ENCODE measurements around the gene MAPK1.
"Not testable (repeated sequence)": the region's sequence is repeated elsewhere in the genome, so short reads cannot be mapped to it uniquely, and the experiment has no call there.

MAPK1 gene

GRCh38 chr22:21827628-21828267 is 39.7 kb downstream of the MAPK1 start:
- Histone ChIP-seq H3K27ac (no peak overlapping the region), H3K27me3 (ENCODE audit: insufficient read depth, low read depth, severe bottlenecking) (no peaks in the 10 kb centered on the region), H3K4me3 (ENCODE audit: low read depth, low read length) (no peak overlapping the region), H3K9me3 (ENCODE audit: severe bottlenecking) (no peaks in the 10 kb centered on the region), H3K36me3 (no peaks in the 10 kb centered on the region)
- no peak for DNase-seq
- no peak for TF ChIP-seq CTCF (IDR thresholded peaks at IDR 0.05; ENCODE audit: low read depth, low read length)

DNA sequence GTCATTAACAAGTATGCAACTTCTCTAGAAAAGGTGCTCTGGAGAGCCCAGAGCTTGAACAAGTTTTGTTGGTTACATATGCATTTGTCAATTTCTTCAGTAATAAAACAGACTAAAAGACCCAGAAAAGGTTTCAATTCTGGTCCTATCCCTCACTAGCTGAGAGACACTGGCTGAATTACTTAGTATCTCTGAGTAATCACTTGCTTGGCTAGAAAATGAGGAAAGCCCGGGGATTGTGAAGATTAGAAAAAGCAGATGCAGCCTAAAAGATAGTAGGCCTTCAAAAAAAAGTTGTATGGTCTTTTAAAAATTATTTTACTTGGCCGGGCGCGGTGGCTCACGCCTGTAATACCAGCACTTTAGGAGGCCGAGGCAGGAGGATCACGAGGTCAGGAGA is 41.2 kb downstream of the MAPK1 start:
- peaks cover 3% of the 10 kb centered on the region for H3K36me3 ChIP-seq
- no peak for DNase-seq
- TF ChIP-seq CTCF (IDR thresholded peaks at IDR 0.05; ENCODE audit: low read depth, low read length) = no peak
- no peak overlapping the region for H3K27ac ChIP-seq
- no peaks in the 10 kb centered on the region for H3K27me3 ChIP-seq (ENCODE audit: insufficient read depth, low read depth, severe bottlenecking)
- H3K9me3 ChIP-seq (ENCODE audit: severe bottlenecking) = no peaks in the 10 kb centered on the region
- no peak overlapping the region for H3K4me3 ChIP-seq (ENCODE audit: low read depth, low read length)

DNA sequence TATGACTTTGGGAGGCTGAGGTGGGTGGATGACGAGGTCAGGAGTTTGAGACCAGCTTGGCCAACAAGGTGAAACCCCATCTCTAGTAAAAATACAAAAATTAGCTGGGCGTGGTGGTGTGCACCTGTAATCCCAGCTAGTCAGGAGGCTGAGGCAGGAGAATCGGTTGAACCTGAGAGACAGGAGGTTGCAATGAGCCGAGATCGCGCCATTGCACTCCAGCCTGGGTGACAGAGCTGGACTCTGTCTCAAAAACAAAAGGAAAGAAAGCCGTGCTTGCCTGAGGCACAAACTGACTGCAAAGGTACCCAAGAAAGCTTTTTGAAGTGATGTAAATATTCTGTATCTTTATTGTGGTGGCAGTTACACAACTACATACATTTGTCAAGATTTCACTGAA is 42.5 kb downstream of the MAPK1 start:
- not testable (repeated sequence) for H3K4me3 ChIP-seq (ENCODE audit: low read depth, low read length); DNase-seq; H3K27me3 ChIP-seq (ENCODE audit: insufficient read depth, low read depth, severe bottlenecking); H3K36me3 ChIP-seq; H3K9me3 ChIP-seq (ENCODE audit: severe bottlenecking); H3K27ac ChIP-seq

DNA sequence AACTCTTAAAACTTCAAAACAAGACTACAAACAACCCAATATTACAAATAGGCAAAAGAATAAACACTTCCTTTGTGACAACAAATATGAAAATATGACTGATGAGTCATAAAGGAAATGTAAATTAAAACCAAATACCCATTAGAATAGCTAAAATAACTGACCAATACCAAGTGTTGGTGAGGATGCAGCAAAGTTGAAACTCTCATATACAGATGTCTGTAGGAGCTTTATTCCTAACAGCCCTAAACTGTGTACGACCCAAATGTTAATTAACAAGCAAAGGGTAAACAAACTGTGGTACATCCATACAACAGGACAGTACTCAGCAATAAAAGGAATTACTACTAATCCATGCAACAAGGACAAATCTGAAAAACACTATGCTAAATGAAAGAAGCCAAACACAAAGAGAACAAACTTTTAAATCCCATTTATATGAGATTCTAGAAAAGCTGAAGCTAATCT is 43.0 kb downstream of the MAPK1 start:
- no peaks in the 10 kb centered on the region for H3K27me3 ChIP-seq (ENCODE audit: insufficient read depth, low read depth, severe bottlenecking)
- no peak for TF ChIP-seq CTCF (IDR thresholded peaks at IDR 0.05; ENCODE audit: low read depth, low read length)
- DNase-seq = no peak
- H3K36me3 ChIP-seq = peaks cover 3% of the 10 kb centered on the region
- H3K9me3 ChIP-seq (ENCODE audit: severe bottlenecking) = no peaks in the 10 kb centered on the region
- H3K4me3 ChIP-seq (ENCODE audit: low read depth, low read length) = no peak overlapping the region
- H3K27ac ChIP-seq = no peak overlapping the region

DNA sequence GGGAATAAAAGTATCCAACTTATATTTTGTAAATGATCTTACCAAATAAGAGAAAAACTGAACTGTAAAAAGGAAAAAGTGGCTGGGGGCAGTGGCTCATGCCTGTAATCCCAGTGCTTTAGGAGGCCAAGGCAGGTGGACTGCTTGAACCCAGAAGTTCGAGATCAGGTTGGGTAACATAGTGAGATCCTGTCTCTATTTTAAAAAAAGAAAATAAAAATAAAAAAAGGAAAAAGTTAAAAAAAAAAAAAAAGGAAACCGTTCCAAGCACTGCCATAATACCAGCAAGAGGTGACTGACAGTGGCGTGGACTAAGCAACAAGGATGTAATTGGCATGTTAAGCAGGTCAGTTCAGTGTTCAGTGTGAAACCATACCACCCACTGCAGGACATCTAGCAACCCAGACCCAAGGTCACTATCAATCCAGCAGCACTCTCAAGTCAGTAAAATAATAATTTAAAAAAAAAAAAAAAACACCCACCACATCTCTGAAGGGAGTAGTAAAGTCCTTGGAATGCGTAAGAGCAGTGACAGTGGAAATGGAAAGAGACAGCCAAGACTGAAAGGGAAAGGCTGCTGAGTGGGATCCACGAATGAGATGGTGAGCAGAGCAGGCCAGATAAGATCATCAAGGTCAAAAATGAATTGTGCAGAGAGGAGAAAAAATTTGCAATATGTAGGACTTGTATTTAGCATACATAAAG is 43.6 kb downstream of the MAPK1 start:
- Histone ChIP-seq H3K9me3 (ENCODE audit: severe bottlenecking) (no peaks in the 10 kb centered on the region), H3K36me3 (peaks cover 3% of the 10 kb centered on the region), H3K27me3 (ENCODE audit: insufficient read depth, low read depth, severe bottlenecking) (no peaks in the 10 kb centered on the region), H3K27ac (no peak overlapping the region; the same call in 1 of the 2 replicates), H3K4me3 (ENCODE audit: low read depth, low read length) (no peak overlapping the region)
- no peak for TF ChIP-seq CTCF (IDR thresholded peaks at IDR 0.05; ENCODE audit: low read depth, low read length)
- DNase-seq = no peak

- no peak for TF ChIP-seq CTCF (IDR thresholded peaks at IDR 0.05; ENCODE audit: low read depth, low read length)
- Histone ChIP-seq H3K27me3 (ENCODE audit: insufficient read depth, low read depth, severe bottlenecking) (no peaks in the 10 kb centered on the region), H3K9me3 (ENCODE audit: severe bottlenecking) (no peaks in the 10 kb centered on the region), H3K27ac (no peak overlapping the region), H3K4me3 (ENCODE audit: low read depth, low read length) (no peak overlapping the region), H3K36me3 (peaks cover 3% of the 10 kb centered on the region)
- DNase-seq = no peak
Observed at GRCh38 chr22:21819183-21819770, 48.2 kb downstream of the MAPK1 start.
